GM18870 (cell line): ENCODE results near the gene GULP1.
"Not testable (repeated sequence)": the region's sequence is repeated elsewhere in the genome, so short reads cannot be mapped to it uniquely, and the experiment has no call there.

Experiments
- ATAC-seq: cut with Tn5 transposase; IDR thresholded peaks from one replicate; pipeline ENCODE4 v1.9.1; 2021; ENCODE audit warnings: moderate library complexity; ENCODE audit not compliant: unreplicated experiment

The GULP1 gene

GRCh38 chr2:188292348-188293239 is 920 bp downstream of the GULP1 start:
- ATAC-seq: no peak

- no peak for ATAC-seq
These were observed 2.1 kb downstream of the GULP1 start for GRCh38 chr2:188293601-188294351.

- no peak for ATAC-seq
These were observed 2.8 kb downstream of the GULP1 start for GRCh38 chr2:188294352-188294926.

GRCh38 chr2:188295067-188295685 is 3.5 kb downstream of the GULP1 start:
- no peak for ATAC-seq

GRCh38 chr2:188297978-188298377 is 6.3 kb downstream of the GULP1 start:
- no peak for ATAC-seq

GRCh38 chr2:188298937-188299371 is 7.3 kb downstream of the GULP1 start:
- ATAC-seq: not testable (repeated sequence)

GRCh38 chr2:188303363-188304031 is 11.8 kb downstream of the GULP1 start:
- ATAC-seq: no peak

- no peak for ATAC-seq
These were observed 13.6 kb downstream of the GULP1 start for GRCh38 chr2:188305271-188305670.

GRCh38 chr2:188306271-188306670 is 14.6 kb downstream of the GULP1 start:
- no peak for ATAC-seq

- no peak for ATAC-seq
These were observed 16.2 kb downstream of the GULP1 start for GRCh38 chr2:188307850-188308283.

- no peak for ATAC-seq
These were observed 16.8 kb downstream of the GULP1 start for GRCh38 chr2:188308483-188308882.

- no peak for ATAC-seq
These were observed 17.7 kb downstream of the GULP1 start for GRCh38 chr2:188309364-188309763.

- no peak for ATAC-seq
These were observed 22.8 kb downstream of the GULP1 start for GRCh38 chr2:188314314-188315054.

- ATAC-seq: no peak
These were observed 24.1 kb downstream of the GULP1 start for GRCh38 chr2:188315750-188316149.

- ATAC-seq: no peak
These were observed 24.7 kb downstream of the GULP1 start for GRCh38 chr2:188316342-188316741.

- no peak for ATAC-seq
These were observed 25.2 kb downstream of the GULP1 start for GRCh38 chr2:188316791-188317423.

GRCh38 chr2:188318161-188318749 is 26.6 kb downstream of the GULP1 start:
- ATAC-seq: no peak

- no peak for ATAC-seq
These were observed 28.2 kb downstream of the GULP1 start for GRCh38 chr2:188319838-188320237.

- ATAC-seq: no peak
These were observed 29.2 kb downstream of the GULP1 start for GRCh38 chr2:188320861-188321260.
